ENCODE measurements around the gene UBA6. TPM values are rescaled to one million over a fixed set of nuclear protein-coding genes. Genes with fewer than 3 reads are reported as not detected.

The UBA6 gene
- total and polyA plus RNA-seq, 9 of the 15 experiments (the other 6 are each of a cell fraction or from before 2014, with no cell fraction given), result 22.9 to 139 (median 94.6) TPM

DNA sequence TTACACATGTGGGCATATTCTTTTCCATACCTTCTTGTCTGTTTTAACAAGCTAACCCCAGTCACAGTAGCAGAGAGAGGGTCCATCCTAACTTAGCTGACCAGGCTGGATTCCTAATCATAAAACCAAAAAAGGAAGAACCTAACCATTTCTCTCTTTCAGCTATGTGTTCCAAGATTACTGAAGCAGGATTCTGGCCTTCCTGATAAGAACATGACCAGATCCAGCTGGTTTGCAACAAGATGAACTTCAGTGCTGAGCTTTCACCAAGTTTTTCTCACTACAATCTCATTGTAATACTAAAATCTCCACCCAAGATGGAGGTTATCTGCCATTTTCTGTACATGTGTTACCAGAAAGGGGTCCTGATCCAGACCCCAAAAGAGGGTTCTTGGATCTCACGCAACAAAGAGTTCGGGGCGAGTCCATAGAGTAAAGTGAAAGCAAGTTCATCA lies 20.4 kb upstream of the UBA6 start (continued):
- TF ChIP-seq PTRF (tag; IDR thresholded peaks at IDR 0.05) (no peak), CREBBP (IDR thresholded peaks at IDR 0.05; ENCODE audit: low read depth, low read length) (no peak), RFX7 (CRISPR knock-in tag; IDR thresholded peaks at IDR 0.05) (no peak), SOX6 (IDR thresholded peaks at IDR 0.05) (no peak), ZKSCAN8 (CRISPR knock-in tag; IDR thresholded peaks at IDR 0.05) (no peak), IRF9 (tag; IDR thresholded peaks at IDR 0.05) (no peak), CREB3 (tag; conservative IDR thresholded peaks at IDR 0.05; ENCODE audit: low read depth) (peak; percentile 15), MECOM (CRISPR knock-in tag; IDR thresholded peaks at IDR 0.05) (no peak), E2F6 (IDR thresholded peaks at IDR 0.05; ENCODE audit: borderline replicate concordance in 1 of 2, extremely low read depth in 1 of 2, insufficient read depth in 1 of 2, insufficient read length in 1 of 2, low read depth in 1 of 2, low read length in 1 of 2, poor library complexity in 1 of 2, severe bottlenecking in 1 of 2) (no peak)
- TF ChIP-seq, protein P1, sequence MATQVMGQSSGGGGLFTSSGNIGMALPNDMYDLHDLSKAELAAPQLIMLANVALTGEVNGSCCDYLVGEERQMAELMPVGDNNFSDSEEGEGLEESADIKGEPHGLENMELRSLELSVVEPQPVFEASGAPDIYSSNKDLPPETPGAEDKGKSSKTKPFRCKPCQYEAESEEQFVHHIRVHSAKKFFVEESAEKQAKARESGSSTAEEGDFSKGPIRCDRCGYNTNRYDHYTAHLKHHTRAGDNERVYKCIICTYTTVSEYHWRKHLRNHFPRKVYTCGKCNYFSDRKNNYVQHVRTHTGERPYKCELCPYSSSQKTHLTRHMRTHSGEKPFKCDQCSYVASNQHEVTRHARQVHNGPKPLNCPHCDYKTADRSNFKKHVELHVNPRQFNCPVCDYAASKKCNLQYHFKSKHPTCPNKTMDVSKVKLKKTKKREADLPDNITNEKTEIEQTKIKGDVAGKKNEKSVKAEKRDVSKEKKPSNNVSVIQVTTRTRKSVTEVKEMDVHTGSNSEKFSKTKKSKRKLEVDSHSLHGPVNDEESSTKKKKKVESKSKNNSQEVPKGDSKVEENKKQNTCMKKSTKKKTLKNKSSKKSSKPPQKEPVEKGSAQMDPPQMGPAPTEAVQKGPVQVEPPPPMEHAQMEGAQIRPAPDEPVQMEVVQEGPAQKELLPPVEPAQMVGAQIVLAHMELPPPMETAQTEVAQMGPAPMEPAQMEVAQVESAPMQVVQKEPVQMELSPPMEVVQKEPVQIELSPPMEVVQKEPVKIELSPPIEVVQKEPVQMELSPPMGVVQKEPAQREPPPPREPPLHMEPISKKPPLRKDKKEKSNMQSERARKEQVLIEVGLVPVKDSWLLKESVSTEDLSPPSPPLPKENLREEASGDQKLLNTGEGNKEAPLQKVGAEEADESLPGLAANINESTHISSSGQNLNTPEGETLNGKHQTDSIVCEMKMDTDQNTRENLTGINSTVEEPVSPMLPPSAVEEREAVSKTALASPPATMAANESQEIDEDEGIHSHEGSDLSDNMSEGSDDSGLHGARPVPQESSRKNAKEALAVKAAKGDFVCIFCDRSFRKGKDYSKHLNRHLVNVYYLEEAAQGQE (IDR thresholded peaks at IDR 0.05; ENCODE audit: borderline replicate concordance), result peak; percentile 94
- TF ChIP-seq, protein P1 (CRISPR knock-in tag; IDR thresholded peaks at IDR 0.05; ENCODE audit: low read depth), result no peak

All from K562 (cell line).